TTC549 (cell line): ENCODE results near the gene KRT33B.
"Not testable (repeated sequence)": the region's sequence is repeated elsewhere in the genome, so short reads cannot be mapped to it uniquely, and the experiment has no call there.

Experiments
- FAIRE-seq: peaks from 2 replicates; lab custom pipeline; 2012; peaks lifted over from hg19 to GRCh38; lab: Jason Lieb, UNC

Gene KRT33B

DNA sequence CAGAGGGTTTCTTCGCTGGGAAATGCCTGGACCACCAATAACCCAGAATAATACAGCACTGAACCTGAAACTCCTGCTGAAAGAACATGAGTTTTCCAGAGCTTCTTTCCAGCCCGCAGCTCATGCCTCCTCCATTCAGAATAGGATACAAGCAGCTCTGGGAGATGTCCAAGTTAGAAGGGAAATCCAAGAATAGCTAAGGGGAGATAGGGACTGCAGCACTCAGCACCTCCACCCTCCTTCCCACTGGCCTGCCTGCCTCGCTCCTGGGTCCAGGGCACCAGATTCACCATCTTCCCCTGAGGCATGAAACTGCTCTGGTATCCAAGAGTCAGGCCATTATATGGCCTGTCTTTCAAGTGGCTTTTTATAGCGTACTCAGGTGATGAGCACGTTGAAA lies 23.7 kb upstream of the KRT33B start:
- FAIRE-seq: no peak

DNA sequence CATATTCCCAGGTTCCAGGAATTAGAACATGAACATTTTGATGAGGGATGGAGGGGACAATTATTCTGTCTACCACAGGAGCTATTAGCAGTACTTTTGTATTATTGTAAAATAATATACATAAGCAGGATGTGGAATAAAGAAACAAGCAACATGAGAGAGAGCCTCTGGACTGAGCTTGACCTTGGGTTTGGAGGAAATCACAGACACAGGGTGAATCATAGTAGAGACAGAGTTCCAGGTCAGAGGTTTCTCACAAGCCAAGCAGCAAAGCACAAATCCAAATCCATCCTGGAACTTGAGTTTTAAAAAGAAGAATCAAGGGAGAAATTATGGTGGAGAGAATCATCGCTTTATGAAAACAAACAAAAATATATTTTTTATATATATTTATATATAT lies 22.7 kb upstream of the KRT33B start:
- FAIRE-seq: no peak

DNA sequence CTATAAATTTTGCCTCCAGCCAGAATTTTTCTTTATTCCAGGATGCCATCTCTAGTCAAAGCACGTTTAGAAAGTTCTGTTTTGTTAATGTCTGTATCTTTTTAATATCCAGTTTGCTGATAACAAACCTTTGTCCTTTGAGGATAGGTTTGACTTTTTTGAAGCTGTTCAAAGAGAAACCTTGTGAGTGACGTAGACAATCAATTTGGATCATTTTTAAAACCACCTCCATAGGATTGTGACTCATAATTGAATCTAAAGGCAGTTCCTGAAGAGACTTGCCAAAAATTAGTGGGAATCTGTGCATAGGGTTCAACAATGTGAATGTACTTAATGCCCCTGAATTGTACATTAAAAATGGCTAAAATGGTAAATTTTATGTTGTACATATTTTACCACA lies 21.9 kb upstream of the KRT33B start:
- FAIRE-seq: no peak

DNA sequence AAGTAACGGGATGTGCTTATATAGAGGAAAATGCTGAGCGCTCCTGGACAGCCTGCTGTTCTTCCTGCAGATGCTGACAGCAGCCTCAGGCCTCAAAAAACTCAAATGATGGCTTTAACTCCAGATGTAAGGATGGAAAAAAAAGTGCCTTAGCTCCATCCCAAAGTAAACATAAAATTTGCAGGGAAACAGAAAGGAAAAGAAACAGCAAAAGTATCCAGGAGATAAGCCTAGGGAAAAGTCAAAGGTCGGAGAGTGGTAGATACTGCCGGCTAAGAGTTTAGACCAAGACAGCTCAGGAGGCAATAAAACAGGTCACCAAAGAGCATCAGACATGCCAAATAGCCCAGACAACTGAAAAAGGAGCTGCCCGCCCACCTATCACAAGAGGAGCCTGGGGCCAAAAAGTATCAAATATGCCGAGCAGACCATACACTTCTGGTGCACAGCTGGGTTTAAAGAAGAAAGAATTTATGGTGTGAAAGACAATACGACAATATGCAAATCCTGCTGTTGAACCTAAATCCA lies 20.9 kb upstream of the KRT33B start:
- no peak for FAIRE-seq

DNA sequence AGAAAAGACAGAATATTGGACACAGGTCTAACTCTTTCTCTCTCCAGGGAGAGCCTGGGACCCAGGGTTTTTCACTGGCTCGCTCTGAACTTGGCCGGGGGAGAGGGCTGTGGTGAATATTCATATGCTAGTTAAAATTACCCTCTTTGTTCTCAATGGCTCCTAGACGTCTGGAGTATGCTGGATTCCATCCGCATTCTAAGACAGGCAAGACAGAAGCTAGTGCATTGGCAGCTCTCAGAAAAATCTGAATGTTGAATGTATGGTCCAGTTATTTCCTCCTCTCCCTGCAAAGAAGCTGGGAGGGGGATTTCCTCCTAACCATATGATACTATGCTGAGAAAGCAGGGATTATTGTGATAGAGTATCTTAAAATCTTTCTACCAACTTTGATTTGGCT lies 18.1 kb upstream of the KRT33B start:
- FAIRE-seq: no peak

DNA sequence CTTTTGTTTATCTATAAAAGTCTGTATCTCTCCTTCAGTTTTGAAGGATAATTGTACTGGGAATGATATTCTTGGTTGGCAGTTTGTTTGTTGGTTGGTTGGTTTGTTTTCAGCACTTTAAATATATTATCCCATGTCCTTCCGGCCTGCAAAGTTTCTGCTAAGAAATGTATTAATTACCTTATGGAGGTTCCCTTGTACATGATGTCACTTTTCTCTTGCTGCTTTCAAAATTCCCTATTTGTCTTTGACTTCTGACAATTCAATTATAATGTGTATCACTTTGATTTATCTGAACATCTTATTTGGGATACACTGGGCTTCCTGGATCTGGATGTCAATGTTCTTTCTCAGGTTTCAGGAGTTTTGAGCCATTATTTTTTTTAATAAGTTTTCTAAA lies 16.6 kb upstream of the KRT33B start:
- no peak for FAIRE-seq

DNA sequence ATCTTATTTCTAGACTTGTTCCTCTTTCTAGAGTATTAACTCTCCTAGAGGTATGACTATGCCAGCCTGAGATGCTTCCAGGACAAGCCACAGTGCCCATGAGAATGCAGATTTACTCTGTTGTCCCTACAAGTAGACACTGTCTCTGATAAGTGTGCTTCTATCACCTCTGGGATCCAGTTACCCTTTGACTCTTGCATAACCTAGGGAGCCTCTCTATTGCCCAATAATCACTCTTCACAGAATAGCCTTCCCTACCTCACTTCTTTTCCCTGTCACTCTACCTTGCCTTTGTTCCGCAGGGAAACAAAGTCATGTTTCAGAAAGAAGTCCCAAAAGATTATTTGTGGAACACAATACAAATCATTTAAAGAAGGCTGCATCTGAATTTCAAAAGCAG lies 14.1 kb upstream of the KRT33B start:
- no peak for FAIRE-seq

DNA sequence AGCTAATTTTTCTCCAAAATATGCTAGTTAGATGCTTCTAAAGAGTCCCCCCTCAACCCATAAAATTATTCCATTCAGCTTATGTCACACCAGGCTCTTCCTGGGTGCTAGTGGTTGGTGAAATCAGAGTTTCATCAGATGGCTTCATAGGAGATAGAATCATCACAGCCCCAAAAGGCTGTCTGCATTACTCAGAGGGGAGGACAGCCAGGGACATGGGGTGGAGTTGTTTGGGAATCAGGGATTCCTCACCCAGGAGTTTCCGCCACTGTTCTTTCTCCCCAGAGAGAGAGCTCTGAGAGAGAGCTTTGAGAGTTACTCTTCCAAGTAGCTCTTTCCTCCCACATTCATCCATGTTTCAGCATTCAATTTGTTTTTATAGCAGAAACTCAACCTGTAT lies 12.8 kb upstream of the KRT33B start:
- FAIRE-seq: no peak

DNA sequence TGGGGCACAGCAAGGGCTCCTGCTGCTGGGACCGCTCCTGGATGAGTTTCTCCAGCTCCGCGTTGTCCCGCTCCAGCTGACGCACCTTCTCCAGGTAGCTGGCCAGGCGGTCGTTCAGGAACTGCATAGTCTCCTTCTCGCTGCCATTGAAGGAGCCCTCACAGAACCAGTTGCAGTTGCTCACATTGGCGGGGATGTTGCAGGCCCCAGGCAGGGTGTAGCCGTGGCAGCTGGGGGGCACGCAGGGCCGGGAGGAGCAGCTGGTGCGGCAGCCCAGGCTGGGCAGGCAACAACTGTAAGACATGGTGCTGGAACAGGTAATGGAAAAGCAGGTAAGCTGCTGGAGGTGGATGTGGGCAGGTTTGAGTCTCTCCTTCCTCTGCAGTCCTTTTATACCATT lies 12.3 kb upstream of the KRT33B start, which contains the start of gene KRT34:
Gene KRT34, minus strand, starts transcription at position 364 of the 400 bp plus-strand sequence. Its CDS starts 60 bp downstream, at position 304.
- FAIRE-seq: not testable (repeated sequence)

DNA sequence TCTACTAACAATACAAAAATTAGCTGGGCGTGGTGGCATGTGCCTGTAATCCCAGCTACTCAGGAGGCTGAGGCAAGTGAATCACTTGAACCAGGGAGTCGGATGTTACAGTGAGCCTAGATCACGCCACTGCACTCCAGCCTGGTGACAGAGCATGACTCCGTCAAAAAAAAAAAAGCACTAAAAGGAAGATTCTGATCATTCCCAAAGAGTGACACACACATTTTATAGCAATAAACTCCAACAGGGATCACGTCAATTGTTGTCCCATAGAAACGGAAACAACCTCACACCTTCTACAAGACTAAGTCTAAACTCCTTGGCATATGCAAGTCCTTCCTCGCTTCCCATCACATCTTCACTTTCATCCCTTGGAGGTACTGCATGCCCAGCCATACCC lies 10.5 kb upstream of the KRT33B start:
- FAIRE-seq: not testable (repeated sequence)

DNA sequence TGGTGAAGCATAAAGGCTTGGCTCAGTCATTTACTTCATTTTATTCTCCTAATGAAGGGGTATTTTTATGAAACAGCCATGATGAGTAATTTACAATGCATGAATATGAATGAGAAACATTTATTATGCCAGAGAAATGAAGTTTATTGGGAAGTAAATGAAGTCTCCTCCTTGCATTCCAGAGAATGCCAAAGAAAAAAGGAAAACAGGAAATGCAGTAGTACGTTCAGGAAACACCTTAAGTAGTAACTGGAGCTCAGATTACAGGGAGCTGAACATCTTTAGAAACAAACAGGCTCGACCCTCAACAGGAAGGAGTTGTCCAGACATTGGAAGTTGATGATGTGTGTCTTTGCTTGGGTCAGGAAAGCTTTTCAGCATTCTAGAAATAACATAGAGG lies 7.9 kb upstream of the KRT33B start:
- no peak for FAIRE-seq

DNA sequence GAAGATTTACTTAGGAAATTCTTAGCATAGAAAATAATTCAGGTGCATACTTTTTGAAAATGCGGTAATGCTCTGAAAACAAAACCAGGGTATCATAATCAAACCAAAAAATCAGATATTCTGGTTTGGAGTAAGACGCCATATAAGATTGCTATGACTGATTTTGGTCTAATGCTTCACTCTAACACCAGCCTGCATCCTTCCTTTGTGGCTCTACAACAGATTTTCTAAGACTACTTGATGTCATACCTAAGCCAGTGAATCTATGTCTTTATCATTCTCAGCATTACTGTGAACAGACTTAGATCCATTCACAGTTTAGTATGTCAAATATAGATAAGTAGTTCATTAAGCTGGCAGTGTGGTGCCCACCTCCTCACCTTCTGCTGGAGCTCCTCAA lies 590 bp downstream of the KRT33B start:
- no peak for FAIRE-seq

DNA sequence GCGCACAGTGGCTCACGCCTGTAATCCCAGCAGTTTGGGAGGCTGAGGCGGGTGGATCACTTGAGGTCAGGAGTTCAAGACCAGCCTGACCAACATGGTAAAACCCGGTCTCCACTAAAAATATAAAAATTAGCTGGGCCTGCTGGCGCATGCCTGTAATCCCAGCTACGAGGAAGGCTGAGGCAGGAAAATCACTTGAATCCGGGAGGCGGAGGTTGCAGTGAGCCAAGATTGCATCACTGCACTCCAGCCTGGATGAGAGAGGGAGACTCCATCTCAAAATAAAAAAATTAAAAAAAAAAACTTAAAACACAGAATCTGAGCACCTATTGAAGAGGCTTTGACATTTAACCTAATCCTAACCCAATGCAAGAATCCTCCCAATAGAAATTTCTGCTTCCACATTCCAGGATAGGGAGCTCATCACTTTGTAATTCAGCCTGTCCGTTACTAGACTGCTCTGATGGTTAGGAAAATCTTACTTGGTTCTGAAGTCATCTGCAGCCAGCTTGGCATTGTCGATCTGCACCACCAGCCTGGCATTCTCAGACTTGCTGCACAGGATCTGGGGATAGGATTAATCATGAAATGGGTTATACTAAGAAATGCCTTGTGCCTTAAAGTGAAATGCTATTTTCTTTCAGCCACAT lies 2.1 kb downstream of the KRT33B start:
- no peak for FAIRE-seq

DNA sequence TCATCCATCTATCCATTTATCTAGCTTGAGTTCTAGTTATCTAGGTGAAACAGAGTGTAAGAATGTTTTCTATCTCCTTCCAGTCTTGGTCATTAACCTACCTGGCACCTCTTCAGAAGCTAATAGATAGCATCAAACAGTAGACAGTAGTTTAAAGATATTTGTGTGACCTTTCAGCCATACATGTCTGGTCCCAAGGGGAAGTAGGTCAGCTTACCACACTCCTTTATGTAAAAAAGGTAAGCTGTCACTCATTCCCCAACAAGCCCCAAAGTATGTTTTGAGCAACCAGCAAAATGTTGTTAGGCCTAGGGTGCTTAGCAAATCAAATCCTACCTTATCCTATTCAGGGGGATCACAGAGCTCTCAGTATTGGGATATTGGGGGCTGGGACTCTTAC lies 3.5 kb downstream of the KRT33B start:
- FAIRE-seq: no peak

DNA sequence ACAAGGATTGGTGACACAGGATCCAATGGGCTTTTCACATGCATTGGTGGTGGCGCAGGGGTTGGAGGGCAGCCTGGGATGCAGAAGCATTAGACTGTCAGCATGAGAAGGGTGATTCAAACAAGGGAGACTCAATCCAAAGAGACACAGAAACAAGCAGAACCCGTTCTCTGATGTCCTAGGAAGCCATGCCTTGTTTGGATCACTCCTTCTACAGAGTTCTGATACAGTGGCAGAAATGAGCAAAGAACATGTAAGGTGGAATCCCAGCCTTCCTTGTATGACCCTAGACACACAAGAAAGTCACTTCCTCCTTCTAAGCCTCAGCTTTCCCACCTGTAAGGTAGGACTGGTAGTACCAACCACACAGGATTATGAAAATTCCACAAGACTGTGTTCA lies 5.7 kb downstream of the KRT33B start:
- no peak for FAIRE-seq

DNA sequence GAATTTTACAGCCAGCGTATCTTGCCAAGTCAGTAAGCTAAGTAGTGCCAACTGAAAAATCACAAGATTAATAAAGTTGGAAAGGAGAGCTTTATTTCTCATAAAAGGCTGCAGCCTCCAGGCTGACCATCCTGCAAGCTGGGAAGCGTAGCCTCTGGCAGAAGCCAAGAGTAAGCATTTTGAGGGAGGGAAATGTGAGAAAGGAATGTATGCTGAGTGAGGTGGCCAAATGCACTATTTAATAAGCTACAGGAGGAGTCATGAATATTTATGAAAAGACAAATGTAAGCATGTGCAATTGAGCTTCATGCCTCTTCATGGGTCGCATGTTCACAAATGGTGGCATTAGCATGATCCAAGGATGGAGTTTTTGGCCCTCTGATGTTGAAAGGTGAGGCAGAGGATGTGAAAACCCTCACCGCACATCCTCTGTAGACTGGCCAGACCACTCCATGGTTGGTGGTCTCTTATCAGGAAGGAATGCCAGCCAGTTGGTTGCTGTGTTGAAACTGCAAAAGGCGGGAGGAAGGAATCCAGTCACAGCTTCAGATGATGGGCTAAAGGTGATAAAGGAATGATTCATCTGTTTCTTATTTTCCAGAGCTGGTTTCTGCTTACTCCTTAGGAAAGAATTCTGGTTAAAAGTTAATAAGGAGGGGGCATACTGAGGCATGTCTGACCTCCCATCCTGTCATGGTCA lies 9.2 kb downstream of the KRT33B start:
- FAIRE-seq: no peak

DNA sequence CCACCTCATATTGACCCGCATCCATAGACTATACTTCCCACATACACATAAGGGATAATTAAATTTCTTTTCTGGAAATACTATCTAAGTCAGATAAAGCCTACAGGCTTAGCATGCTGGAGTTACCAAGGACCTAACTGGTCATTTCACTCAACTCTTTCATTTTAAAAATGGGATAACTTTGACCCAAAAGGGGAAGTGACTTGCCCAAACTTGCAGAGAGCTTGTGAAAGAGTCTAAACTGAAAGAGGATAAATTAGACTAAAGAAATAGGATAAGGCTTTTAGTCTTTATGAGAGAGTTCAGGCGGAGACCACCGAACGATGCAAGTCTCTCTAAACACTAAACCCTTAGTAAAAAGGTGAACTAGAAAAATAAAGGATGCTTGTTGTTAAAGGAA lies 15.1 kb downstream of the KRT33B start:
- no peak for FAIRE-seq

DNA sequence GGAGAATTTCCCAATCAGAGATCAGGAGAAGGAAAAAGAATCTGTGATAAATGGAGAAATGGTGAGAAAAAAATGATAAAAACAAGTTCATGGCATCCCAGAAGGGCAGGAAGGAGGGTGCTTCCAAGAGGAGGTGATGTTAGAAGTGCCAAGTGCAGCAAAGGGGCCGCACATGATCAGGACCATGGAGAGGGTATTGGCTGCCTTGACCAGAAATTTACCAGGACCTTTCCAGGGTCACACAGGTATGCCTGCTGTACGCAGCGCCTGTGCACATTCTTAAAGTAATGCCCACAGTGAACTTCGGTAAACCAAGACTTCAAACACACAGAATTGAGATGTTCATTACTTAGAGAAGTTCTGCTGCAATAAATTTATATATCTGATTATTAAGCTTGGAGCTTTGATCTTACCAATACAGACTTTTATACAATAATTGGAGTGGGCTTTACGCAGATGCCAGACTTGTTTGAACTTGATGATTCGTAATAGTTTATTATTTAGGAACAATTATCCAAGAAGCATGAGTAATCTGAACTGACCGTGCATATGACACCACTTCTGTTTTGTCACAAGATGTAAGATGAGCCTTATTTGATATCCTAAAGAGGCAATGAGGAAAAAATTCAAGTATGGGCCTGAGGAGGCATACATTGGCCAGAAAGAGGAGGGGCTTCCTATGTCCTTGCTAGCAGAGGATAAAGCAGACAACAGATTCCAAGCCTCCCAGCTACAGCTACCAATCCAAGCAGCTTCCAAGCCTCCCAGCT lies 16.8 kb downstream of the KRT33B start:
- FAIRE-seq: no peak

DNA sequence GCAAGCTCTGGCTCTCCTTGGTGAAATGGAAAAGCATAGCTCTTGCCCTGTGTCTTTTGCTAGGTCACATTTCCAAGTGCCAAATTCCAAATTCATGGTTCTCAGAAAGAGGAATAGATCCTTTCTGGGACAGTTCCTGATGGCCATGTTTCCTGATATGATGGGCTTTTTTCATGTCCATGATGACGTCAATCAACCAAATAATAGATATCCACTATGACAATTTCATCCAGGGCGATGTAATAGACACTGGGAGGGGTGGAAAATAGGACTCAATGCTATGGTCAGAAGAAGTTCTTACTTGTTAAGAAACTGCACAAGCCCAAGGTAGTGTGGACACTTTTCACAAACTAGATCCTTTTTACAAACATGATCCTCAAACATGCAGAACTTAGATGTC lies 18.4 kb downstream of the KRT33B start:
- no peak for FAIRE-seq

DNA sequence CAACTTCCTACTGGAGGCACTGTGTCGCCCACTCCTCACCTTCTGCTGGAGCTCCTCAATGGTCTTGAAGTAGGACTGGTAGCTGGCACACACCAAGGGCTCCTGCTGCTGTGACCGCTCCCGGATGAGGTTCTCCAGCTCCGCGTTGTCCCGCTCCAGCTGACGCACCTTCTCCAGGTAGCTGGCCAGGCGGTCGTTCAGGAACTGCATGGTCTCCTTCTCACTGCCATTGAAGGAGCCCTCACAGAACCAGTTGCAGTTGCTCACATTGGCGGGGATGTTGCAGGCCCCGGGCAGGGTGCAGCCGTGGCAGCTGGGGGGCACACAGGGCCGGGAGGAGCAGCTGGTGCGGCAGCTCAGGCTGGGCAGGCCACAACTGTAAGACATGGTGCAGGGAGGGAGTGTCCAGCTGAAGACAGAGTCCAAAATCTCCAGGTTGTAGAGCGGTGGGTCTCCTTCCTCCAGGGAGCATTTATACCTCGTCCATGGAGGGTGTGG lies 19.2 kb downstream of the KRT33B start, which contains the start of gene KRT33A:
Gene KRT33A, minus strand, starts transcription at position 448 of the 498 bp plus-strand sequence. Its CDS starts 61 bp downstream, at position 387.
- FAIRE-seq: not testable (repeated sequence)

DNA sequence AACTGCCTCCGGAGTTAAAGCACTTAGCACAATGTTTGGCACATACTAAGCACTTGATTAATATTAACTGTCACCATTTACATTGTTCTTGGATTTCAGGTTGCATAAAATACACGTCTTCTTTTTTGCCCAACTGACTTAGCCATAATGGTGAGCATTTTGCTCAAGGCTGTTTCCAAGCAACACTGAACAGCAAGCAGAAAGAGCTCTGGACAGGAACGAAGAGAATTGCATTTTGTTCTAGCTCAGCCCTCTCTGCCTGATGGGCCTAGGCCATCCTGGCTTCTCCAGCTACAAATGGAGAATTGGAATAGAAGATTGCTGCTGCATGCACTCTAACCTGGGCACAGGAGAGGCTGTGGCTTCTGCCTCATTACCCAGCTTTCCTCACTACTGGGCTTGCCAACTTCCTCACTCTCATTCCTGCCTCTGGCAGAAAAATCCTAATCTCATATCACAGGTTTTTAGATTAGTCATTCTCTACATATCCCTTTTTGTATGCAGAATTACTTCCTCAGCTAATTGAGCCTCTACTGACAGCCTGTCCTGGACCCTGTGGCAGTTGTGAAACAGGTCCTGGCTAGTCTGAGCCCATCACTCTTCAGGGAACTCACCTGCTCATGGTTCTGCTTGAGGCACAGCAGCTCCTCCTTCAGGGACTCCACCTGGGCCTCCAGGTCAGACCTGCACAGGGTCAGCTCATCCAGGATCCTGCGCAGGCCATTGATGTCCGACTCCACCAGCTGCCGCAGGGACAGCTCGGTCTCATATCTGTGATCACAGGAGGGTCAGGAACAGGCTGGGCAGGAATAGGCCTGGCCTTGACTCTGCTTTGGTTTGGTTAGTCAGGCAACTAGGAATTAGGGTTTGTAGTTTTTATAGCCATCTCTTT lies 21.5 kb downstream of the KRT33B start:
- no peak for FAIRE-seq

DNA sequence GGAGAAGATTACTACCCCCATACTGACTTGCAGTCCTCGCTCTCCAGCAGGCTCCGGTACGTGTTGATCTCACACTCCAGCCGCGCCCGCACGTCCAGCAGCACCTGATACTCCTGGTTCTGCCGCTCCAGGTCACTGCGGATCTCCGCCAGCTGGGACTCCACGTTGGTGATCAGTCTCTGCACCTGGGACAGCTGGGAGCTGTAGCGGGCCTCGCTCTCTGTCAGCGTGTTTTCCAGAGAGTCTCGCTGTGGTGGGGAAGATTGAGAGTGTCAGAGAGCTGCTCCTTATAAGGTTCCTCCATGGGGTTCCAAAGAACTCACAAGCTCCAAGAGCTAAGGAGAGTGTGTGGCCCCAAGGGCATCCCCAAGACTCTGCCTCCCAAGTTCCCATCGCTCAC lies 23.2 kb downstream of the KRT33B start:
- FAIRE-seq: not testable (repeated sequence)
